Activated CD8-positive, alpha-beta memory T cell treated with anti-CD3 and anti-CD28 coated beads, Interleukin-2, amount 10 ng/mL, durations not matched to agents 7 days and 5 days (primary cell): ENCODE data around the gene TRPC4AP. TPM values are rescaled to one million over a fixed set of nuclear protein-coding genes. Genes with fewer than 3 reads are reported as not detected.
A peak's percentile ranks its signal among the peaks of the same experiment; 100 is the strongest.
"Not testable (repeated sequence)": the region's sequence is repeated elsewhere in the genome, so short reads cannot be mapped to it uniquely, and the experiment has no call there.

Experiments used
- ATAC-seq: fragments of 150-1000 bp; cut with Tn5 transposase; one replicate; pipeline ENCODE4 v1.10.0; 2021; ENCODE audit warnings: moderate library complexity
- CTCF ChIA-PET: fragments of 350-600 bp; sonication (Branson Sonifier 250); formaldehyde crosslinking; loops from one replicate; lab custom pipeline; 2021; ENCODE audit warnings: antibody characterized with exemption; lab: Charles Lee
- DNase-seq: peaks from one replicate; pipeline ENCODE4 v3.0.0-alpha.2; 2020
- H3K27ac Mint-ChIP-seq: one replicate; pipeline ENCODE4 v1.8.0; 2021; ENCODE audit warnings: mild to moderate bottlenecking, mixed read lengths
- H3K27me3 Mint-ChIP-seq: one replicate; pipeline ENCODE4 v1.8.0; 2021; ENCODE audit warnings: mixed read lengths
- H3K36me3 Mint-ChIP-seq: one replicate; pipeline ENCODE4 v1.8.0; 2021; ENCODE audit warnings: mild to moderate bottlenecking, mixed read lengths
- H3K4me1 Mint-ChIP-seq: one replicate; pipeline ENCODE4 v1.8.0; 2021; ENCODE audit warnings: mixed read lengths
- H3K4me3 Mint-ChIP-seq: one replicate; pipeline ENCODE4 v1.8.0; 2021; ENCODE audit warnings: mild to moderate bottlenecking, moderate library complexity, mixed read lengths
- H3K9me3 Mint-ChIP-seq: one replicate; pipeline ENCODE4 v1.8.0; 2022; ENCODE audit warnings: low read depth, mixed read lengths
- total RNA-seq, 2 experiments: library from RNA; stranded (reverse); gene quantifications; one replicate each; pipeline ENCODE4 v1.2.3, GENCODE V29; 2021

Gene TRPC4AP
- total RNA-seq, 2 experiments from 2014 or later = 56.9 to 70.9 TPM

GRCh38 chr20:35063168-35063567, 29.4 kb downstream of the TRPC4AP start:
- H3K9me3 Mint-ChIP-seq = peaks cover 3% of the 10 kb centered on the region
- no peak for DNase-seq
- H3K27me3 Mint-ChIP-seq = no peaks in the 10 kb centered on the region
- peak overlapping the region; percentile 61 for H3K27ac Mint-ChIP-seq
- CTCF ChIA-PET = interaction anchor here (1.5 to 1.9 kb wide), 2 partner anchors 15 to 25 kb away, joined by 3 to 6 read pairs; no protein-coding TSS in a partner anchor
- peaks cover 68% of the 10 kb centered on the region for H3K36me3 Mint-ChIP-seq
- peaks cover 72% of the 10 kb centered on the region for H3K4me1 Mint-ChIP-seq
- H3K4me3 Mint-ChIP-seq = no peak overlapping the region
- ATAC-seq = no peak

GRCh38 chr20:35062478-35062877, 30.1 kb downstream of the TRPC4AP start:
- Mint-ChIP-seq H3K27me3 (no peaks in the 10 kb centered on the region), H3K36me3 (peaks cover 68% of the 10 kb centered on the region), H3K9me3 (peaks cover 3% of the 10 kb centered on the region), H3K4me1 (peaks cover 70% of the 10 kb centered on the region), H3K27ac (peak overlapping the region; percentile 26), H3K4me3 (no peak overlapping the region)
- CTCF ChIA-PET = interaction anchor here (0.6 to 1.9 kb wide), 2 partner anchors 21 to 26 kb away, joined by 3 to 6 read pairs; no protein-coding TSS in a partner anchor
- ATAC-seq (peak; percentile 27), DNase-seq (no peak)

GRCh38 chr20:35060168-35060567, 32.4 kb downstream of the TRPC4AP start:
- Mint-ChIP-seq H3K36me3 (peaks cover 65% of the 10 kb centered on the region), H3K4me1 (peaks cover 68% of the 10 kb centered on the region), H3K9me3 (peaks cover 3% of the 10 kb centered on the region), H3K27ac (no peak overlapping the region), H3K4me3 (no peak overlapping the region), H3K27me3 (no peaks in the 10 kb centered on the region)
- ATAC-seq (no peak), DNase-seq (no peak)
- CTCF ChIA-PET = interaction anchor here (0.8 kb wide), 1 partner anchor 10 kb away, joined by 3 read pairs; no protein-coding TSS in a partner anchor

DNA sequence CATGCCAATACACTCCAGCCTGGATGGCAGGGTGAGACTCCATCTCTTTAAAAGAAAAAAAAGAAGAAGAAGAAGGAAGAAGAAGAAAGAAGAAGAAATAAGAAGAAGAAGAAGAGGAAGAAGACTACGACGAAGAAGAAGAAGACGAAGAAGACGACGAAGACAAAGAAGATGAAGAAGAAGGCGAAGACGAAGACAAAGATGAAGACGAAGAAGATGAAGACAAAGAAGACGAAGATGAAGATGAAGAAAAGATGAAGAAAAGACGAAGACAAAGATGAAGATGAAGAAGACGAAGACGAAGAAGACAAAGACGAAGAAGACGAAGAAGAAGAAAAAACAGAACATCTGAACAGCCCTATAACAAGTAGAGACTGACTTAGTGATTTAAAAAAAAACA, 33.0 kb downstream of the TRPC4AP start:
- Mint-ChIP-seq H3K27ac (no peak overlapping the region), H3K36me3 (peaks cover 67% of the 10 kb centered on the region), H3K9me3 (peaks cover 3% of the 10 kb centered on the region), H3K4me1 (peaks cover 69% of the 10 kb centered on the region), H3K27me3 (no peaks in the 10 kb centered on the region), H3K4me3 (no peak overlapping the region)
- no peak for ATAC-seq
- no peak for DNase-seq
- CTCF ChIA-PET = no interaction called here

DNA sequence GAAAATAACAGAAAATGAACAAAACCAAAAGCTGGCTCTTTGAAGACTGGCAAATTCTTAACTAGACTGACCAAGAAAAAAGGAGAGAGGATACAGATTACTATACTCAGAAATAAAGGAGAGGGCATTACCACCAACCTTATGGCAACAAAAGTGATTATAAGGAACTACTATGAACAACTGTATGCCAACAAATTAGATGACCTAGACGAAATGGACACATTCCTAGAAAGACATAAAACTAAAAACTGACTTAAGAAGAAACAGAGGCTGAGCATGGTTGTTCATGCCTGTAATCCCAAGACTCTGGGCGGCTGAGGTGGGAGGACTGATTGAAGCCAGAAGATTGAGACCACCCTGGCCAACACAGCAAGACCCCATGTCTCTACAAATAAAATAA, 33.5 kb downstream of the TRPC4AP start:
- CTCF ChIA-PET = interaction anchor here (1.0 kb wide), 1 partner anchor 254 kb away, joined by 3 read pairs; no protein-coding TSS in a partner anchor
- Mint-ChIP-seq H3K4me1 (peaks cover 69% of the 10 kb centered on the region), H3K36me3 (peaks cover 72% of the 10 kb centered on the region)

DNA sequence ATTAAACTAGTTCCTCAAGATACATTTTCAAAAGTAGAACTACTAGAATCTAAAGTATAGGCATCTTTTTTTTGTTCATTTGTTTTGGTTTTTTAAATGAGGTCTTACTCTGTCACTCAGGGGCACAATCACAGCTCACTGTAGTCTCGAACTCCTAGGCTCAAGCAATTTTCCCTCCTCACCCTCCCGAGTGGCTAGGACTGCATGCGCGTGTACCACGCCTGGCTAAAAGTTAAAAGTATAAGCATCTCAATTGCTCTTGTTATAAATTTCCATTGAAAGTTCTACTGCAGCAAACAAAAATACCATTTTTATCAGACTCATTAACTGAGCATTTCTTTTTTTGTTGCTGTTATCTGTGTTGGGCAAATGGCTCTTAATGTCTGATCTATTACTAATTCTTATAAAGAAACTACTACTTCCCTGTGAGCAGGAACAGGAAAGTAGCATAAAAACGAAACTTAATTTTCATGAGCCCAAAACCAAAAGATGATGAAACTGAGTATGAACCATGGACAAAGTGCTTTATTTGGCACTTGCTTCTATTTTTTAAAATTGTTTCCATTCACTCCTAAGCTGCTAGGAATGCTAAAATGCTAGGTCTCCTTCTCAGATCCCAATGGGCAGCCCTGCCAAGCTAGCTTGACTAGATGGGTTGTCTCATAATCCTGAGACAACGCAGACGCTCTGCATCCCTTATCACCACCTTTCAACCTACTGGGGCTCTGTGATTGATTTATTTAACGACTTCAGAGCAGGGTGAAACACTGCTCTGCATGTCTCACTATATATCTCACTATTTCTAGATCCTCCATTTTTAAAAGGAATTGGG, 36.9 kb downstream of the TRPC4AP start:
- Mint-ChIP-seq H3K4me1 (peaks cover 54% of the 10 kb centered on the region), H3K9me3 (peaks cover 3% of the 10 kb centered on the region), H3K4me3 (peak overlapping the region; percentile 75), H3K27me3 (no peaks in the 10 kb centered on the region), H3K36me3 (peaks cover 63% of the 10 kb centered on the region), H3K27ac (peak overlapping the region; percentile 100)
- CTCF ChIA-PET = interaction anchor here (1.3 to 2.5 kb wide), 2 partner anchors 37 to 41 kb away, joined by 5 to 9 read pairs; partner anchors contain the start of gene TRPC4AP
- peak; percentile 87 for ATAC-seq
- peak; percentile 46 for DNase-seq

More for the DNA sequence above, 33.5 kb downstream of the TRPC4AP start:
- no peaks in the 10 kb centered on the region for H3K27me3 Mint-ChIP-seq
- no peak for DNase-seq
- H3K9me3 Mint-ChIP-seq = peaks cover 3% of the 10 kb centered on the region
- no peak for ATAC-seq
- H3K27ac Mint-ChIP-seq = peak overlapping the region; percentile 29
- H3K4me3 Mint-ChIP-seq = no peak overlapping the region

- H3K9me3 Mint-ChIP-seq = peaks cover 3% of the 10 kb centered on the region
- H3K27me3 Mint-ChIP-seq = no peaks in the 10 kb centered on the region
- CTCF ChIA-PET = interaction anchor here (2.5 kb wide), 1 partner anchor 38 kb away, joined by 9 read pairs; the partner anchor contains the start of gene TRPC4AP
- ATAC-seq = no peak
- no peak for DNase-seq
- H3K4me1 Mint-ChIP-seq = peaks cover 50% of the 10 kb centered on the region
- peaks cover 63% of the 10 kb centered on the region for H3K36me3 Mint-ChIP-seq
- peak overlapping the region; percentile 100 for H3K27ac Mint-ChIP-seq
- H3K4me3 Mint-ChIP-seq = peak overlapping the region; percentile 75
Observed at GRCh38 chr20:35054814-35055213, 37.8 kb downstream of the TRPC4AP start.

GRCh38 chr20:35052616-35053015, 40.0 kb downstream of the TRPC4AP start:
- H3K4me3 Mint-ChIP-seq, H3K27me3 Mint-ChIP-seq, DNase-seq, H3K27ac Mint-ChIP-seq, CTCF ChIA-PET, H3K9me3 Mint-ChIP-seq, ATAC-seq: not testable (repeated sequence)
- Mint-ChIP-seq H3K36me3 (peaks cover 62% of the 10 kb centered on the region), H3K4me1 (peaks cover 34% of the 10 kb centered on the region)

DNA sequence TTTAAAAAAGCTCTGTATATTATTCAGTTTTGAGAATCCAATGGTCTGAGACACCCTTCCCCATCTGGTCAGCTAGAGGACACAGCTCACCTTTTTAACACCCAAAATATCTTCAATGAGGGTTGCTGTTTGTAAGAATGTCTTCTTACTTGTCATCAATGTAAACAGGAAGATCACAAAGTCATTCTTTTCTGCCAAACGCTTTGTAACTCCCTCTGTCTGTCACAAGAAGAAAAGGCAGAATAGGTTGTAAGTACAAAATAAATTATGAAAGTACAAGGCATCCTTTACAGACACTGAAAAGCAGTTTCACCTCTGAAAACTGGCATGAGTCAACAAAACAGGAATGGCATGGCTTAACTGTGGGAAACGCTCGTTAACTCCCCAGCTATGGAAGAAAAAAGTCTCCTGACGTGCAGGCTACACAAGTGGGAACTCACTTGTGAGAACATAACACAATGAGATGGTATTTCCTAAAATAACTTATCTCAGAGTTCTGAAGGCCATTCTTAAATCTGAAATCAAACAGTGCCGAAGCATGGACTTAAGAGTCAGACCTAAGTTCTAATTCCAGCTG, 42.7 kb downstream of the TRPC4AP start:
- H3K4me1 Mint-ChIP-seq = peaks cover 13% of the 10 kb centered on the region
- no peak for ATAC-seq
- no peak overlapping the region for H3K4me3 Mint-ChIP-seq
- H3K36me3 Mint-ChIP-seq = peaks cover 58% of the 10 kb centered on the region
- H3K27ac Mint-ChIP-seq = no peak overlapping the region
- DNase-seq = no peak
- no peaks in the 10 kb centered on the region for H3K27me3 Mint-ChIP-seq
- H3K9me3 Mint-ChIP-seq = no peaks in the 10 kb centered on the region
- CTCF ChIA-PET = interaction anchor here (0.6 to 0.9 kb wide), 3 partner anchors 11 to 34 kb away, joined by 3 read pairs; no protein-coding TSS in a partner anchor

- no peak for DNase-seq
- Mint-ChIP-seq H3K27ac (no peak overlapping the region), H3K27me3 (no peaks in the 10 kb centered on the region), H3K4me1 (peaks cover 3% of the 10 kb centered on the region), H3K4me3 (no peak overlapping the region), H3K36me3 (peaks cover 53% of the 10 kb centered on the region), H3K9me3 (no peaks in the 10 kb centered on the region)
- ATAC-seq = no peak
- CTCF ChIA-PET = no interaction called here
Observed at GRCh38 chr20:35048739-35049138, 43.9 kb downstream of the TRPC4AP start.

- Mint-ChIP-seq H3K27ac (no peak overlapping the region), H3K4me1 (peaks cover 12% of the 10 kb centered on the region), H3K9me3 (no peaks in the 10 kb centered on the region), H3K27me3 (no peaks in the 10 kb centered on the region), H3K4me3 (no peak overlapping the region), H3K36me3 (peaks cover 24% of the 10 kb centered on the region)
- no peak for DNase-seq
- CTCF ChIA-PET = no interaction called here
- ATAC-seq = no peak
Observed at GRCh38 chr20:35042268-35042667, 50.3 kb downstream of the TRPC4AP start.

DNA sequence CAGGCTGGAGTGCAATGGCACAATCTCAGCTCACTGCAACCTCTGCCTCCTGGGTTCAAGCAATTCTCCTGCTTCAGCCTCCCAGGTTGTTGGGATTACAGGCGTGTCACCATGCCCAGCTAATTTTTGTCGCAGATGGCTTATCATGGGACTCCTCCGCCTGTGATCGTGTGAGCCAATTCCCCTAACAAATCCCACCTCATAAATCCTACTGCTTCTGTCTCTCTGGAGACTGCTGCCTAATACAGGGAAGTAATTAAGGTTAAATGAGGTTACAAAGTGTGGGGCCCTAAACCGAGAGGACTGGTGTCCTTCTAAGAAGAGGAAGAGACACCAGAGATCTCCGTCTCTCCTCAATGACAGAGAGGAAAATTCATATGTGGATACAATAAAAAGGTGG, 52.0 kb downstream of the TRPC4AP start:
- DNase-seq (no peak), ATAC-seq (no peak)
- CTCF ChIA-PET = no interaction called here
- Mint-ChIP-seq H3K27me3 (no peaks in the 10 kb centered on the region), H3K9me3 (no peaks in the 10 kb centered on the region), H3K27ac (no peak overlapping the region), H3K36me3 (peaks cover 22% of the 10 kb centered on the region), H3K4me1 (peaks cover 12% of the 10 kb centered on the region), H3K4me3 (no peak overlapping the region)

- ATAC-seq (no peak), DNase-seq (no peak)
- Mint-ChIP-seq H3K4me3 (no peak overlapping the region), H3K4me1 (peaks cover 12% of the 10 kb centered on the region), H3K27ac (peak overlapping the region; percentile 3), H3K27me3 (no peaks in the 10 kb centered on the region), H3K36me3 (peaks cover 25% of the 10 kb centered on the region), H3K9me3 (no peaks in the 10 kb centered on the region)
- CTCF ChIA-PET = interaction anchor here (1.3 kb wide), 2 partner anchors 11 to 56 kb away, joined by 3 to 4 read pairs; no protein-coding TSS in a partner anchor
Observed at GRCh38 chr20:35039846-35040489, 52.6 kb downstream of the TRPC4AP start.
